GM12878 (cell line): Measurements from ENCODE around the gene MAT2B.

Experiments used
- ATF7 ChIP-seq: fragments of 450-650 bp; IDR thresholded peaks from 2 replicates; pipeline ENCODE4 v1.6.1; 2016; ENCODE audit warnings: low read depth, mild to moderate bottlenecking
- CTCF ChIP-seq, 3 experiments: IDR thresholded peaks in 2 of 3; conservative IDR thresholded peaks in 1 of 3; 2 replicates each; pipeline ENCODE4 v1.5.1; 2011; ENCODE audit warnings: low read depth in 3 of 3, low read length in 3 of 3, mild to moderate bottlenecking in 3 of 3, control low read depth in 2 of 3, moderate library complexity in 2 of 3, inconsistent platforms in 1 of 3, mixed read lengths in 1 of 3; ENCODE audit not compliant: control insufficient read depth in 2 of 3, insufficient read depth in 1 of 3; ENCODE audit errors: extremely low read depth in 1 of 3
- EGR1 ChIP-seq, 2 experiments: IDR thresholded peaks; 1 replicate in 1 of 2; 2 replicates in 1 of 2; pipeline ENCODE4 v1.6.1; 2011 to 2012; ENCODE audit warnings: low read depth in 2 of 2, low read length in 2 of 2, borderline replicate concordance in 1 of 2, mild to moderate bottlenecking in 1 of 2, moderate library complexity in 1 of 2
- ESRRA ChIP-seq: IDR thresholded peaks from 2 replicates; pipeline ENCODE4 v1.6.1; 2012; ENCODE audit warnings: mild to moderate bottlenecking, low read length, improper control_type of control experiment
- MYC ChIP-seq: IDR thresholded peaks from 2 replicates; pipeline ENCODE4 v1.6.1; 2011; ENCODE audit warnings: mild to moderate bottlenecking, low read length, moderate library complexity, inconsistent platforms; ENCODE audit not compliant: insufficient read depth, insufficient replicate concordance, insufficient read length, severe bottlenecking
- POLR2A ChIP-seq: IDR thresholded peaks from 2 replicates; pipeline ENCODE4 v1.6.1; 2011; ENCODE audit warnings: low read depth, mild to moderate bottlenecking, low read length
- RAD51 ChIP-seq: fragments of 450-650 bp; IDR thresholded peaks from 2 replicates; pipeline ENCODE4 v1.6.1; 2016; ENCODE audit warnings: moderate library complexity, mild to moderate bottlenecking, inconsistent platforms
- RFX5 ChIP-seq: IDR thresholded peaks from 2 replicates; pipeline ENCODE4 v1.6.1; 2011; ENCODE audit warnings: low read depth, low read length, improper control_type of control experiment

GRCh38 chr5:163544041-163544440 is 38.6 kb downstream of the MAT2B start:
- TF ChIP-seq RFX5 = no peak
- TF ChIP-seq EGR1 (IDR thresholded peaks at IDR 0.05; ENCODE audit: borderline replicate concordance in 1 of 2, low read depth in 2 of 2, low read length in 2 of 2) = no peak
- no peak for TF ChIP-seq CTCF (IDR thresholded peaks at IDR 0.05 in 2 of 3, conservative IDR thresholded peaks at IDR 0.05 in 1 of 3; ENCODE audit: control insufficient read depth in 2 of 3, extremely low read depth in 1 of 3, insufficient read depth in 1 of 3, low read depth in 3 of 3, low read length in 3 of 3)
- TF ChIP-seq POLR2A = no peak
- no peak for TF ChIP-seq RAD51
- no peak for TF ChIP-seq MYC
- no peak for TF ChIP-seq ESRRA
- no peak for TF ChIP-seq ATF7
